Neural cell (in vitro differentiated cells): Measurements from ENCODE around the gene CDK6. TPM values are rescaled to one million over a fixed set of nuclear protein-coding genes. Genes with fewer than 3 reads are reported as not detected.

ENCODE experiments used
- H2AFZ ChIP-seq: fragments of 200-600, 300-800 bp; sonication (generic), shearing (Covaris generic); 2 replicates; pipeline ENCODE4 v1.6.0; 2014; ENCODE audit warnings: low read depth, mild to moderate bottlenecking, antibody characterized with exemption, low read length, moderate library complexity
- H3F3A ChIP-seq: fragments of 200-600 bp; shearing (Covaris generic); 2 replicates; pipeline ENCODE4 v1.6.1; 2016; ENCODE audit warnings: mild to moderate bottlenecking, moderate library complexity, mixed read lengths, antibody characterized with exemption, low read length; ENCODE audit not compliant: insufficient read depth, poor library complexity, severe bottlenecking
- H3K27ac ChIP-seq: fragments of 200-600, 300-800 bp; sonication (generic), shearing (Covaris generic); 2 replicates; pipeline ENCODE4 v1.5.1; 2014; ENCODE audit warnings: mild to moderate bottlenecking, low read length, moderate library complexity
- H3K27me3 ChIP-seq: fragments of 300-800, 200-600 bp; sonication (generic), shearing (Covaris generic); 2 replicates; pipeline ENCODE4 v1.6.0; 2014; ENCODE audit warnings: mild to moderate bottlenecking, low read depth, low read length, moderate library complexity; ENCODE audit not compliant: insufficient read depth
- H3K36me3 ChIP-seq: fragments of 300-800, 200-600 bp; sonication (generic), shearing (Covaris generic); 2 replicates; pipeline ENCODE4 v1.5.1; 2014; ENCODE audit warnings: mild to moderate bottlenecking, antibody characterized with exemption, low read length, moderate library complexity; ENCODE audit not compliant: insufficient read depth
- H3K4me2 ChIP-seq: fragments of 300-800, 200-600 bp; sonication (generic), shearing (Covaris generic); 2 replicates; pipeline ENCODE4 v1.6.0; 2014; ENCODE audit warnings: mild to moderate bottlenecking, low read length
- H3K4me3 ChIP-seq: fragments of 300-800, 200-600 bp; sonication (generic), shearing (Covaris generic); 2 replicates; pipeline ENCODE4 v1.5.1; 2014; ENCODE audit warnings: mild to moderate bottlenecking, low read length, moderate library complexity
- H3K79me2 ChIP-seq: fragments of 200-600 bp; shearing (Covaris generic); replicated peaks from 2 replicates; pipeline ENCODE4 v1.6.0; 2014; ENCODE audit warnings: mild to moderate bottlenecking, low read length, moderate library complexity; ENCODE audit not compliant: insufficient read depth
- H3K9ac ChIP-seq: fragments of 300-800, 200-600 bp; sonication (generic), shearing (Covaris generic); 2 replicates; pipeline ENCODE4 v1.6.1; 2016; ENCODE audit warnings: mild to moderate bottlenecking, low read length, mixed read lengths
- H3K9me2 ChIP-seq: fragments of 200-600 bp; shearing (Covaris generic); 2 replicates; pipeline ENCODE4 v1.6.1; 2016; ENCODE audit warnings: mild to moderate bottlenecking, low read length, mixed read lengths; ENCODE audit not compliant: insufficient read depth
- H3K9me3 ChIP-seq: fragments of 200-600, 300-800 bp; sonication (generic), shearing (Covaris generic); 2 replicates; pipeline ENCODE4 v1.6.1; 2016; ENCODE audit warnings: mild to moderate bottlenecking, mixed run types, low read length, moderate library complexity, mixed read lengths
- H4K20me1 ChIP-seq: fragments of 200-600 bp; shearing (Covaris generic); 2 replicates; pipeline ENCODE4 v1.6.1; 2016; ENCODE audit warnings: mild to moderate bottlenecking, mixed run types; ENCODE audit not compliant: insufficient read depth
- CTCF ChIP-seq: fragments of 450-650 bp; IDR thresholded peaks from 2 replicates; pipeline ENCODE4 v1.5.1; 2014; ENCODE audit warnings: antibody characterized with exemption, mild to moderate bottlenecking, moderate library complexity; ENCODE audit not compliant: poor library complexity, severe bottlenecking
- EP300 ChIP-seq: fragments of 450-650 bp; conservative IDR thresholded peaks from 2 replicates; pipeline ENCODE4 v1.6.1; 2014; ENCODE audit warnings: antibody characterized with exemption, mild to moderate bottlenecking, moderate library complexity; ENCODE audit not compliant: poor library complexity, severe bottlenecking
- EZH2 ChIP-seq: fragments of 200-600, 300-800 bp; shearing (Covaris generic), sonication (generic); IDR thresholded peaks from 2 replicates; pipeline ENCODE4 v1.6.1; 2014; ENCODE audit warnings: antibody characterized with exemption, low read length, borderline replicate concordance, mild to moderate bottlenecking; ENCODE audit not compliant: insufficient read depth, poor library complexity, severe bottlenecking
- MXI1 ChIP-seq: fragments of 450-650 bp; conservative IDR thresholded peaks from 2 replicates; pipeline ENCODE4 v1.6.1; 2014; ENCODE audit warnings: antibody characterized with exemption, mild to moderate bottlenecking; ENCODE audit not compliant: poor library complexity, severe bottlenecking
- POLR2AphosphoS5 ChIP-seq: IDR thresholded peaks from 2 replicates; pipeline ENCODE4 v1.6.1; 2012
- RAD21 ChIP-seq: fragments of 450-650 bp; conservative IDR thresholded peaks from 2 replicates; pipeline ENCODE4 v1.6.1; 2014; ENCODE audit warnings: antibody characterized with exemption, mild to moderate bottlenecking, moderate library complexity
- REST ChIP-seq: IDR thresholded peaks from 2 replicates; pipeline ENCODE4 v1.6.1; 2012; ENCODE audit warnings: borderline replicate concordance
- SMC3 ChIP-seq: fragments of 450-650 bp; conservative IDR thresholded peaks from 2 replicates; pipeline ENCODE4 v1.6.1; 2014; ENCODE audit warnings: antibody characterized with exemption, mild to moderate bottlenecking, moderate library complexity; ENCODE audit not compliant: poor library complexity
- TAF1 ChIP-seq: IDR thresholded peaks from 2 replicates; pipeline ENCODE4 v1.6.1; 2012; ENCODE audit warnings: low read depth
- polyA plus RNA-seq: library from polyadenylated mRNA; depleted of rRNA; stranded (reverse); fragments of >200 nt; gene quantifications from 2 replicates; pipeline ENCODE4 v1.2.3, GENCODE V29; 2014

Gene CDK6
- polyA plus RNA-seq, 1 donor from 2014 or later = 4.1 TPM

GRCh38 chr7:92704858-92705257 is 131.5 kb downstream of the CDK6 start:
- Histone ChIP-seq H2AFZ (no peak overlapping the region), H3K9me2 (no peaks in the 10 kb centered on the region), H3K9me3 (peaks cover 5% of the 10 kb centered on the region), H3F3A (no peaks in the 10 kb centered on the region), H3K79me2 (no peaks in the 10 kb centered on the region), H3K27me3 (no peaks in the 10 kb centered on the region), H3K4me2 (no peak overlapping the region), H4K20me1 (no peaks in the 10 kb centered on the region), H3K4me3 (no peak overlapping the region), H3K27ac (no peak overlapping the region), H3K36me3 (no peaks in the 10 kb centered on the region), H3K9ac (no peak overlapping the region)
- no peak for TF ChIP-seq POLR2AphosphoS5
- TF ChIP-seq EZH2 = no peak
- TF ChIP-seq REST = no peak
- TF ChIP-seq TAF1 = no peak
- no peak for TF ChIP-seq MXI1
- TF ChIP-seq CTCF = no peak
- no peak for TF ChIP-seq SMC3
- TF ChIP-seq RAD21 = no peak
- TF ChIP-seq EP300 = no peak

- Histone ChIP-seq H3K27ac (no peak overlapping the region), H3K4me3 (no peak overlapping the region), H3K79me2 (no peaks in the 10 kb centered on the region)
These were observed 133.8 kb downstream of the CDK6 start for GRCh38 chr7:92702535-92702934.

More at GRCh38 chr7:92702535-92702934, 133.8 kb downstream of the CDK6 start:
- Histone ChIP-seq H3K36me3 (no peaks in the 10 kb centered on the region), H3K27me3 (no peaks in the 10 kb centered on the region), H4K20me1 (no peaks in the 10 kb centered on the region), H3K9me2 (no peaks in the 10 kb centered on the region), H3K9me3 (peaks cover 5% of the 10 kb centered on the region), H3K4me2 (no peak overlapping the region), H2AFZ (no peak overlapping the region), H3F3A (no peaks in the 10 kb centered on the region), H3K9ac (no peak overlapping the region)
- TF ChIP-seq REST = no peak
- TF ChIP-seq EZH2 = no peak
- no peak for TF ChIP-seq MXI1
- no peak for TF ChIP-seq POLR2AphosphoS5
- no peak for TF ChIP-seq CTCF
- TF ChIP-seq EP300 = no peak
- TF ChIP-seq RAD21 = no peak
- TF ChIP-seq SMC3 = no peak
- TF ChIP-seq TAF1 = no peak
